BLaER1 (cell line): ENCODE results near the gene FXYD4.
"Not testable (repeated sequence)": the region's sequence is repeated elsewhere in the genome, so short reads cannot be mapped to it uniquely, and the experiment has no call there.

Experiments used
- H3K27ac ChIP-seq: shearing (Covaris generic); formaldehyde crosslinking; 2 replicates; pipeline ENCODE4 v1.8.1; 2022
- H3K27me3 ChIP-seq: shearing (Covaris generic); formaldehyde crosslinking; 2 replicates; pipeline ENCODE4 v1.8.1; 2022
- H3K36me3 ChIP-seq: shearing (Covaris generic); formaldehyde crosslinking; 2 replicates; pipeline ENCODE4 v1.8.1; 2022
- H3K4me1 ChIP-seq: shearing (Covaris generic); formaldehyde crosslinking; 2 replicates; pipeline ENCODE4 v1.8.1; 2022
- H3K4me2 ChIP-seq: shearing (Covaris generic); formaldehyde crosslinking; 2 replicates; pipeline ENCODE4 v1.8.1; 2022
- H3K4me3 ChIP-seq: shearing (Covaris generic); formaldehyde crosslinking; 2 replicates; pipeline ENCODE4 v1.8.1; 2022
- H3K9ac ChIP-seq: shearing (Covaris generic); formaldehyde crosslinking; 2 replicates; pipeline ENCODE4 v1.8.1; 2022
- H3K9me3 ChIP-seq: shearing (Covaris generic); formaldehyde crosslinking; 2 replicates; pipeline ENCODE4 v1.8.1; 2022
- H4K20me1 ChIP-seq: shearing (Covaris generic); formaldehyde crosslinking; 2 replicates; pipeline ENCODE4 v1.8.1; 2022
- Cebpa-rat ChIP-seq: shearing (Covaris generic); IDR thresholded peaks from 2 replicates; pipeline ENCODE4 v1.8.1; 2022

Gene FXYD4

DNA sequence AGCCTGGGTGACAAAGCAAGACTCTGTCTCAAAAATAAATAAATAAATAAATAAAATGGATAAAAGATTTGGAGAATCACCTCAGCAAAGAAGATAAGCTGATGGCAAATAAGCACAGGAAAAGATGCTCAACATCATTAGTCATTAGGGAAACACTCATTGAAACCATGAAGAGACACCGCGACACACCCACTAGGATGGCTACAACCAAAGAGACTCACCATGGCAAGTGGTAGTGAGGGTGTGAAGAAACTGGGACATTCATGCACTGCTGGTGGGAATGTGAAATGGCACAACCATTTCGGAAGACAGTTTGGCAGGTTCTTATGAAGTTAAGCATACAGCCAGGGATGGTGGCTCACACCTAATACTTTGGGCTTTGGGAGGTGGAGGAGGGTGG is 37.8 kb upstream of the FXYD4 start:
- Histone ChIP-seq H3K4me2 (no peak overlapping the region), H4K20me1 (no peaks in the 10 kb centered on the region), H3K9me3 (peaks cover 13% of the 10 kb centered on the region), H3K9ac (no peak overlapping the region), H3K27ac (no peak overlapping the region), H3K27me3 (no peaks in the 10 kb centered on the region), H3K4me1 (peaks cover 13% of the 10 kb centered on the region), H3K36me3 (no peaks in the 10 kb centered on the region), H3K4me3 (no peak overlapping the region)
- TF ChIP-seq Cebpa-rat, result no peak

DNA sequence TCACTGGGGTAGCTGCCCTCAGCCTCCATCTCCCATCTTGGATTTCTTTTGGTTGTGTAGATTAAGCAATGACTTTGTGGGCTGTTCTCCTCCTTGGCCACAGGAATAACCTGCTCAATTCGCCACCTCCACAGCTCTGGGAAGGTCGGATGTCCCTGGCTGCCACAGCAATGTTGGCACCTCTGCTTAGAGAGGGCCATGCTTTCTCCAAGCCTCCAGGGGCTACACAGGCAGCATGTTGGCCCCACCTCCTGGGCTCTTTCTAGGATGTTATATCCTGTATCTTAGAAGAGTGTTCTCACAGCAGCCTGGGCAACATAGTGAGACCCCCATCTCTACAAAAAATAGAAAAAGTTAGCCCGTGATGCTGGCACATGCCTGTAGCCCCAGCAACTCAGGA is 35.4 kb upstream of the FXYD4 start:
- TF ChIP-seq Cebpa-rat, result no peak
- Histone ChIP-seq H3K4me2 (no peak overlapping the region), H4K20me1 (no peaks in the 10 kb centered on the region), H3K36me3 (no peaks in the 10 kb centered on the region), H3K27me3 (no peaks in the 10 kb centered on the region), H3K9ac (no peak overlapping the region), H3K4me3 (no peak overlapping the region), H3K4me1 (peaks cover 13% of the 10 kb centered on the region), H3K27ac (no peak overlapping the region), H3K9me3 (no peaks in the 10 kb centered on the region)

DNA sequence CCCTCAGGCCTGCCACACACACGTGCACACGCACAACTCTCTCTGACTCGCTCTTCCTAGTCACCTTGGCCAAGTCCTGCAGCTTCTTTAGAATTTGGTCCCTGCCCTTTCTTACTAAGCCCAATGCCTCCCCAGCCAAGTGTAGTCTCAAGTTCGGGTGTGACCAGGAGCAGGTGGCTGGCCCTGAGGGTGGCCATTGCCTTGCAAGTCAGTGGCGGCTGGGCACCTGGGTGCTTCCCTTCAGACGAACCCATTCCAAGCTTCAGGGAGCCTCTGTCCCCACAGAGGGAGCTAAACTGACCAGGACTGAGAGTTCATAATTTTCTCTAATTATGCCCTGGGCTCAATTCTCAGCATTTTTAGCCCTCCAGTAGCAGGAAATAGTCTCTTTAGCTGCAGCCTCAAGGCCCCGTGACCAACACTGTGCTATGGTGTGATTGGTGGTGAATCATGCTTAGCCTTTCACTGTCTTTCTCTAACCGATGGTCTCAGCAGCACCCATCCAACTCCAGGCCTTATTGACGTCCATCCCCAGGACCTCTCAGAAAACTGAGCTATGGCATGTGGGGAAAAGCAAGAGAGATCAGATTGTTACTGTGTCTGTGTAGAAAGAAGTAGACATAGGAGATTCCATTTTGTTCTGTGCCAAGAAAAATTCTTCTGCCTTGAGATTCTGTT is 34.7 kb upstream of the FXYD4 start:
- H3K4me1 ChIP-seq, result peaks cover 13% of the 10 kb centered on the region
- H3K27ac ChIP-seq, result no peak overlapping the region
- no peak overlapping the region for H3K9ac ChIP-seq
- no peaks in the 10 kb centered on the region for H3K27me3 ChIP-seq
- H3K36me3 ChIP-seq, result no peaks in the 10 kb centered on the region
- H4K20me1 ChIP-seq, result no peaks in the 10 kb centered on the region
- H3K4me2 ChIP-seq, result no peak overlapping the region
- H3K4me3 ChIP-seq, result no peak overlapping the region
- TF ChIP-seq Cebpa-rat, result no peak
- H3K9me3 ChIP-seq, result no peaks in the 10 kb centered on the region

DNA sequence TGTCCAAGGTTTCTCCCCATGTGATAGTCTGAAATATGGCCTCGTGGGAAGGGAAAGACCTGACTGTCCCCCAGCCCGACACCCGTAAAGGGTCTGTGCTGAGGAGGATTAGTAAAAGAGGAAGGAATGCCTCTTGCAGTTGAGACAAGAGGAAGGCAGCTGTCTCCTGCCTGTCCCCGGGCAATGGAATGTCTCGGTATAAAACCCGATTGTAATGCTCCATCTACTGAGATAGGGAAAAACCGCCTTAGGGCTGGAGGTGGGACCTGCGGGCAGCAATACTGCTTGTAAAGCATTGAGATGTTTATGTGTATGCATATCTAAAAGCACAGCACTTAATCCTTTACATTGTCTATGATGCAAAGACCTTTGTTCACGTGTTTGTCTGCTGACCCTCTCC is 33.9 kb upstream of the FXYD4 start:
- not testable (repeated sequence) for H3K36me3 ChIP-seq, H4K20me1 ChIP-seq, H3K4me3 ChIP-seq, H3K27ac ChIP-seq, H3K4me2 ChIP-seq, H3K9ac ChIP-seq, H3K4me1 ChIP-seq, H3K27me3 ChIP-seq, H3K9me3 ChIP-seq

DNA sequence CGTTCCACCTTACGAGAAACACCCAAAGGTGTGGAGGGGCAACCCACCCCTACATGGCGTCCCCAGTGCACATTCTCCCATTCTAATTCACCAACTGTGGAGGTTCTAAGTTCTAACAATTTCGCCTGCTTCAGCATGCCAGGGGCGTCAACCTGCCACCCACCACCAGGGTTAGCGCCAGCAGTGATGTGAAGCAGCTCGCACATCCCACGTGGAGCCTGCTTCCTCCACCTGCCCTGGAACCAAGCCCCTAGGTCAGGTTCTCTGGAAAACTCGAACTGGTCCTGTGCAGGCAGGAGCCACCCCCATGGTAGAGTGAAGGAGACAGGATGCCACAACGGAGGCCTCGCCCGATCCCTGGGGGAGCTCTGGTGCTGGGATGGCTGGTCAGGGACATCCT is 33.3 kb upstream of the FXYD4 start:
- TF ChIP-seq Cebpa-rat, result no peak
- no peak overlapping the region for H3K4me2 ChIP-seq
- H3K27me3 ChIP-seq, result no peaks in the 10 kb centered on the region
- no peak overlapping the region for H3K9ac ChIP-seq
- no peaks in the 10 kb centered on the region for H4K20me1 ChIP-seq
- H3K4me3 ChIP-seq, result no peak overlapping the region
- H3K27ac ChIP-seq, result no peak overlapping the region
- H3K36me3 ChIP-seq, result no peaks in the 10 kb centered on the region
- no peaks in the 10 kb centered on the region for H3K9me3 ChIP-seq
- no peaks in the 10 kb centered on the region for H3K4me1 ChIP-seq

DNA sequence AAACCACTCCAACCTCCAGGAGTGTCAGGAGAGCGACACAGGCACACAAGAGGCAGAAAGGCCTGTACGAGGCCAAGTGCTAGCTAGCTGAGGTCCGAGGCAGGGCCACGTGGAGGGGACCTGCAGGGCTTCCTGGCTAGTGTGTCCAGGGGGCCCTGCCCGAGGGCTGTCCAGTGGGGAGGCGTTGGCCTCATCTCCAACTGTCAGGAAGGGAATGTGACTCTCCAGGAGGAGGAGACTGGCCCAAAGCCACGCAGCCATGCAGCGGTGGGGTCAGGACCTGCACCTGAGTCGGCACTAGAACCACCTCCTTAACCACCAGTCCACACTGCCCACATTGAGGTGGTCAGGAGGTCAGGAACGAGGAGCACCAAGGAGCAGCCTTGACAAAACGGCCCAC is 32.3 kb upstream of the FXYD4 start:
- Histone ChIP-seq H3K4me1 (no peaks in the 10 kb centered on the region), H3K36me3 (no peaks in the 10 kb centered on the region), H3K27ac (no peak overlapping the region), H3K4me2 (no peak overlapping the region), H3K4me3 (no peak overlapping the region), H3K9ac (no peak overlapping the region), H3K9me3 (no peaks in the 10 kb centered on the region), H3K27me3 (no peaks in the 10 kb centered on the region), H4K20me1 (no peaks in the 10 kb centered on the region)
- no peak for TF ChIP-seq Cebpa-rat

DNA sequence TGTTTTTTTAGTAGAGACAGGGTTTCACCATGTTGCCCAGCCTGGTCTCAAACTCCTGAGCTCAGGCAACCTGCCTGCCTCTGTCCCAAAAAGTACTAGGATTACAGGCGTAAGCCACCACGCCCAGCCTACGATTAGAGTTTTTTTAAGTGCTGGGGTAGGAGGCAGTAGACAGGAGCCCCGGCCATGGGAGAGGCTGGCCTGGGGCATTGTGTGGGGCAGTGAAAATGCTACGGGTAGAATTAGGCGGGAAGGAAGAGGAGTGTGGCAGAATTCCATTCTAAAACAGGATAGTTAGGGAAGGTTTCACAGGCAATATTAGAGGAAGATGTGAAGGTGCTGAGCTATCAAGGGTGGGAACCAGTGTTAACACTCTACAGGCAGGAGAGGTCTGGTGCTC is 31.3 kb upstream of the FXYD4 start:
- no peaks in the 10 kb centered on the region for H3K4me1 ChIP-seq
- TF ChIP-seq Cebpa-rat, result no peak
- no peak overlapping the region for H3K27ac ChIP-seq
- no peaks in the 10 kb centered on the region for H3K36me3 ChIP-seq
- no peaks in the 10 kb centered on the region for H3K27me3 ChIP-seq
- H3K4me3 ChIP-seq, result no peak overlapping the region
- H3K4me2 ChIP-seq, result no peak overlapping the region
- H3K9me3 ChIP-seq, result no peaks in the 10 kb centered on the region
- H3K9ac ChIP-seq, result no peak overlapping the region
- no peaks in the 10 kb centered on the region for H4K20me1 ChIP-seq

DNA sequence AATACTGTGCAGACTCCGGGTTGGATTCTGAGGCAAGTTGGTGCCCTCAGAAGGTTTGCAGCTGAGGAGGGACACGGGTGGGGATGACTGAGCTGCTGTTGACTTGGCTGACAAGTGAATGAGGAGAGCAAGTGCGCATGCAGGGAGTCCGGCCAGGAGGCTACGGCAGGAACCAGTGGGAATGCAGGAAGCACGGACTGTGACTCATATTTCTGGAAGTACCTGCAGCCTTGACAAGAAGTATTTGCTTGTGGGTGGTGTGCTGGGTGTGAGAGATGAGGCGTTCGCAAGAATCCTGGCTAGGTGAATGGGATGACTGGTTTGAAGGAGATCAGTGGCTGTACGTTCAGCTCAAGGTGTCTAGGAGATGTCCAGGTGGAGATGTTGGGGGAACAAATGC is 30.8 kb upstream of the FXYD4 start:
- Histone ChIP-seq H3K4me1 (no peaks in the 10 kb centered on the region), H3K36me3 (no peaks in the 10 kb centered on the region), H3K27ac (no peak overlapping the region), H3K9ac (no peak overlapping the region), H4K20me1 (no peaks in the 10 kb centered on the region), H3K9me3 (no peaks in the 10 kb centered on the region), H3K27me3 (no peaks in the 10 kb centered on the region), H3K4me2 (no peak overlapping the region), H3K4me3 (no peak overlapping the region)
- TF ChIP-seq Cebpa-rat, result no peak

DNA sequence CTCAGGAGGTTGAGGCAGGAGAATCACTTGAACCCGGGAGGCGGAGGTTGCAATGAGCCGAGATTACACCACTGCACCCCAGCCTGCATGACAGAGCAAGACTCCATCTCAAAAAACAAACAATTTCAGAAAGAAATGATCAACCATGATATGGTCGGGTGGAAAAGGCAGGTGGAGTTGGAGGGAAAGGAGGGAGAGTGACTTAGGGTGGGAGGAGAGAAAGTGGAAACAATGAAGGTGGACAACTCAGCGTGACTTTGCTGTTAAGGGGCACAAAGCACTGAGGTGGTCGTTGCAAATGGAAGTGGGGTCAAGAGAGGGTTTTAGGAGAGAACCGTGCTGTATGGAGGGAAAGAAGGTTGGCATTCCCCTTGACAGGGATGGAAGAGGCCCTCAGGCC is 30.0 kb upstream of the FXYD4 start:
- Histone ChIP-seq H4K20me1 (no peaks in the 10 kb centered on the region), H3K9me3 (no peaks in the 10 kb centered on the region), H3K9ac (no peak overlapping the region), H3K27ac (no peak overlapping the region), H3K4me2 (no peak overlapping the region), H3K27me3 (no peaks in the 10 kb centered on the region), H3K4me3 (no peak overlapping the region), H3K4me1 (no peaks in the 10 kb centered on the region), H3K36me3 (no peaks in the 10 kb centered on the region)
- no peak for TF ChIP-seq Cebpa-rat

DNA sequence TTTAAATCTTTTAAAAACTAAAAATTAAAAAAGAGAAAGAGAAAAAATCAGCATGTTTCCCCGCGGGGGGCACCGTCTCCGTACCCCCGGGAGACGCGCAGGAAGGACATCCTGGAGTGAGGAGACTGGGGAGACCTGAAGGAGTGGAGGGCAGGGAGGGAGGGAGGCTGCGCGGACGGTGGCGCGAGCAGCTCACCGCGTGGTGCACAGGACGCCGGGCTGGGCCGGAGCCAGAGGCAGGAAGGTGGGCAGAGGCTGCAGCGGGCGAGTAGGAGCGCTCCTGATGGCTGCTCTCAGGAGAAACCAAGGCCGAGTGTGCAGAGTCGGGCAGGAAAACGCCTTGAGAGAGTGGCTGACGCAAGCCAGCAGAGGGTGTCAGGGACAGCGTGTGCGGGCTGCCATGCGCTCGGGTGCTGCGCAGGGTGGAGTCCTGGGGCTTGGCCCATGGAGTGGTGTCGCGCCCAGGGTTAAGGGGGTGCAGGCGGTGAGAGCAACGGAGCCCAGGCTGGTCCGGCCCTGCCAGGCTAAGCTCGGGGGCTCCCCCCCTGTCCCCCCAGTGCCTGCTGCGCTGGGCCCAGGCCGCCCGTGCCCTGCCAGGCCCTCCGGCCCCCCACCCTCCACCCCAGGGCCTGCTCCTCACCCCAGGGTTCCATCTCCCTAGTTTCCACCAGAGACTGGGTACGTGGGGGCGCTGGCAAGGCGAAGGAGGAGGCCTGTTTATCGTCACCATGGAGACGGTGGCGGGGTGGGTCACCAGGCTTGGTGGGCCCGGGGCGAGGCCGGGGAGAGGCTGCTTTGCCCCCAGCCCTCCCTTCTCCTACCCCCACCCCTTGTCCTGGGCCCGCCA is 28.9 kb upstream of the FXYD4 start:
- no peak overlapping the region for H3K4me2 ChIP-seq
- H3K36me3 ChIP-seq, result no peaks in the 10 kb centered on the region
- no peak overlapping the region for H3K27ac ChIP-seq
- no peaks in the 10 kb centered on the region for H3K27me3 ChIP-seq
- H3K4me1 ChIP-seq, result no peaks in the 10 kb centered on the region
- H3K4me3 ChIP-seq, result no peak overlapping the region
- H4K20me1 ChIP-seq, result no peaks in the 10 kb centered on the region
- no peak overlapping the region for H3K9ac ChIP-seq
- no peak for TF ChIP-seq Cebpa-rat
- H3K9me3 ChIP-seq, result no peaks in the 10 kb centered on the region

DNA sequence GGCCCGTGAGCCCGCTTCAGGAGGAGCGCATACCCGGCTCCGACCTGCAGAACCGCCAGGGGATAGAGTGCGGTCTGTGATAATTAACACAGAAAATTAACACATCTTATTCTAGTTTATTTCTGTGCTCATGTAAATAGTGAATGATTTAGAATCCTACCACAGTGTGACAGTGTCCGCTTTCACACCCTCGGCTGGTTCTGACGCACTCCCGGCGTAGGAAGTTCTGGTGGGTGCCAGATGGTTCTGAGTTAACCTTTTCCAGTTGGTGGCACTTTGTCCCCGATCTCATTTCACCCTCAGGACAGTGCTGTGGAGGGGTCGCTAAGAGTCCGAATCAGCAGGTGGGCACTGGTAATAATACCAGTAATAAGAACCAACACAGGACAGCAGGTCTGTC is 28.3 kb upstream of the FXYD4 start:
- Histone ChIP-seq H3K36me3 (no peaks in the 10 kb centered on the region), H3K9ac (no peak overlapping the region), H3K9me3 (no peaks in the 10 kb centered on the region), H4K20me1 (no peaks in the 10 kb centered on the region), H3K4me1 (peaks cover 3% of the 10 kb centered on the region; the same call in 1 of the 2 replicates), H3K27me3 (no peaks in the 10 kb centered on the region), H3K4me2 (no peak overlapping the region), H3K27ac (no peak overlapping the region), H3K4me3 (no peak overlapping the region)
- no peak for TF ChIP-seq Cebpa-rat
